IPS-15b (cell line): ENCODE results near the gene SLC6A3.

Experiments used
- H3K27me3 ChIP-seq: one replicate; pipeline ENCODE4 v1.6.1; 2013; ENCODE audit warnings: low read length; ENCODE audit not compliant: control insufficient read depth, insufficient read depth
- H3K36me3 ChIP-seq: one replicate; pipeline ENCODE4 v1.6.1; 2013; ENCODE audit warnings: low read length; ENCODE audit not compliant: control insufficient read depth, insufficient read depth
- H3K4me1 ChIP-seq: one replicate; pipeline ENCODE4 v1.6.1; 2013; ENCODE audit warnings: mild to moderate bottlenecking, low read length; ENCODE audit not compliant: control insufficient read depth, insufficient read depth
- H3K4me3 ChIP-seq: one replicate; pipeline ENCODE4 v1.5.1; 2013; ENCODE audit warnings: low read depth, low read length
- H3K9ac ChIP-seq: one replicate; pipeline ENCODE4 v1.6.1; 2013; ENCODE audit warnings: low read depth, mild to moderate bottlenecking, low read length
- H3K9me3 ChIP-seq: one replicate; pipeline ENCODE4 v1.6.1; 2013; ENCODE audit warnings: mild to moderate bottlenecking, low read length; ENCODE audit not compliant: control insufficient read depth, insufficient read depth

SLC6A3 gene

DNA sequence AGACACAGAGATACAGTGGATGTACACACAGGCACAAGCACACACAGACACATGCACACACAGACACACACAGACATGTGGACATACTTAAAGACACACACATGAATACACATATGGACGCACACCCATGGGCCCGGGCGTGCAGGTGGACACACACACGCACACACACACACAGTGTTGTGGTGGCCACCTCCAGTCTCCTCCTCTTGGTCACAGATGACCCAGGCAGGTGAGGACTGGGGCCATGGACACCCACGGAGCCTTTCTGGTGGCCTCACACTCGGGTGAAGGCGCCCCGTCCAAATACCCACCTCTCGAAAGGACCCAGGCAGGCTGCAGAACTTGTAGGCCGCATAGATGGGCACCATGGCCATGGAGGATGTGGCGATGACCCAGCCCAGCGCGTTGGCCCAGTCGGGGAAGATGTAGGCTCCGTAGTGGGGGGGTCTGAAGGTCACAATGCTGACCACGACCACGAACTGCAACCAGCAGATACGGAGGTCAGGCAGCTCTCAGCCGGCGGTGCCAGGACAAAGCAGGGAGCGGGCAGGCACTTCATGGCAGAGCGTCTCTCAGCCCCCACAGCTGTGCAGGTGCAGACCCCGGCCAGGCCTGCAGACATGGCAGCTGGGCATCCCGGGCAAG lies 42.5 kb downstream of the SLC6A3 start:
- H3K27me3 ChIP-seq, result no peaks in the 10 kb centered on the region

DNA sequence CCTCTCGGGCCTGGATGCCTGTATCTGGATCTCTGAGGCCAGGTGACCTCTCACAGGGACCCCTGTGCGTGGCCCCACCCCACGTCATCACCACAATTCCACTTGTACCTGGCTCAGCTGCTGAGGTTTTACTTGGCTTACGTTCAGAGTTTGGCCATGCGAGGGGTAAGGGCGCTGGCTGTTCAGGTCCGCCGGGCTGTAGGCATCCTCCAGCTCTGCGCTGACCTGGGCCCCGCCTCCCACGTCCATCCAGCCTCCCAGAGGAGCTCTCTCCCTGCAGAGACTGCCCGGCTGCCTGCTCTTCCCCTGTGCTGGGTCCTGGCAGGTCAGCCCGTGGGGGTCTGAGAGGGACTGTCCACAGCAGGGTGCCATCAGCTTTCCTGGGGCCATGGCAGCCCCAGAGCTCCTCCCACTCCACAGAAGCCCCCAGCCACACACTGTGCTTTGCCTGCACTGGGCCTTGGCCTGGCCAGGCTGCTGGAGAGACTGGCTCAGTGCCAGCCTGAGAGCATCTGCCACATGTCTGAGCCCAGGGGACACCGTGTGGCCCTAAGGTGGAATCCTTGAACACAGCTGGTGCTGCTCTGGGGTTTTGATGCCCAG lies 43.6 kb downstream of the SLC6A3 start:
- Histone ChIP-seq H3K4me3 (no peak overlapping the region), H3K9ac (no peak overlapping the region), H3K9me3 (no peaks in the 10 kb centered on the region), H3K27me3 (no peaks in the 10 kb centered on the region), H3K36me3 (no peaks in the 10 kb centered on the region), H3K4me1 (no peaks in the 10 kb centered on the region)

More for the DNA sequence above, 42.5 kb downstream of the SLC6A3 start:
- no peak overlapping the region for H3K9ac ChIP-seq
- no peak overlapping the region for H3K4me3 ChIP-seq
- H3K36me3 ChIP-seq, result no peaks in the 10 kb centered on the region
- H3K9me3 ChIP-seq, result no peaks in the 10 kb centered on the region
- no peaks in the 10 kb centered on the region for H3K4me1 ChIP-seq

- Histone ChIP-seq H3K36me3 (no peaks in the 10 kb centered on the region), H3K4me1 (no peaks in the 10 kb centered on the region), H3K4me3 (no peak overlapping the region), H3K27me3 (peaks cover 2% of the 10 kb centered on the region), H3K9me3 (no peaks in the 10 kb centered on the region), H3K9ac (no peak overlapping the region)
Observed at GRCh38 chr5:1400936-1401335, 44.3 kb downstream of the SLC6A3 start.

GRCh38 chr5:1400211-1400855 lies 44.9 kb downstream of the SLC6A3 start:
- no peak overlapping the region for H3K9ac ChIP-seq
- H3K4me1 ChIP-seq, result no peaks in the 10 kb centered on the region
- H3K36me3 ChIP-seq, result no peaks in the 10 kb centered on the region
- H3K9me3 ChIP-seq, result no peaks in the 10 kb centered on the region
- no peak overlapping the region for H3K4me3 ChIP-seq
- peaks cover 3% of the 10 kb centered on the region for H3K27me3 ChIP-seq

- peaks cover 3% of the 10 kb centered on the region for H3K27me3 ChIP-seq
- no peaks in the 10 kb centered on the region for H3K4me1 ChIP-seq
- H3K36me3 ChIP-seq, result no peaks in the 10 kb centered on the region
- H3K4me3 ChIP-seq, result no peak overlapping the region
- no peak overlapping the region for H3K9ac ChIP-seq
- no peaks in the 10 kb centered on the region for H3K9me3 ChIP-seq
Observed at GRCh38 chr5:1399737-1400136, 45.5 kb downstream of the SLC6A3 start.

- H3K9me3 ChIP-seq, result no peaks in the 10 kb centered on the region
- H3K36me3 ChIP-seq, result no peaks in the 10 kb centered on the region
- H3K9ac ChIP-seq, result no peak overlapping the region
- H3K4me1 ChIP-seq, result no peaks in the 10 kb centered on the region
- H3K4me3 ChIP-seq, result no peak overlapping the region
- peaks cover 3% of the 10 kb centered on the region for H3K27me3 ChIP-seq
Observed at GRCh38 chr5:1396293-1396816, 48.9 kb downstream of the SLC6A3 start.

DNA sequence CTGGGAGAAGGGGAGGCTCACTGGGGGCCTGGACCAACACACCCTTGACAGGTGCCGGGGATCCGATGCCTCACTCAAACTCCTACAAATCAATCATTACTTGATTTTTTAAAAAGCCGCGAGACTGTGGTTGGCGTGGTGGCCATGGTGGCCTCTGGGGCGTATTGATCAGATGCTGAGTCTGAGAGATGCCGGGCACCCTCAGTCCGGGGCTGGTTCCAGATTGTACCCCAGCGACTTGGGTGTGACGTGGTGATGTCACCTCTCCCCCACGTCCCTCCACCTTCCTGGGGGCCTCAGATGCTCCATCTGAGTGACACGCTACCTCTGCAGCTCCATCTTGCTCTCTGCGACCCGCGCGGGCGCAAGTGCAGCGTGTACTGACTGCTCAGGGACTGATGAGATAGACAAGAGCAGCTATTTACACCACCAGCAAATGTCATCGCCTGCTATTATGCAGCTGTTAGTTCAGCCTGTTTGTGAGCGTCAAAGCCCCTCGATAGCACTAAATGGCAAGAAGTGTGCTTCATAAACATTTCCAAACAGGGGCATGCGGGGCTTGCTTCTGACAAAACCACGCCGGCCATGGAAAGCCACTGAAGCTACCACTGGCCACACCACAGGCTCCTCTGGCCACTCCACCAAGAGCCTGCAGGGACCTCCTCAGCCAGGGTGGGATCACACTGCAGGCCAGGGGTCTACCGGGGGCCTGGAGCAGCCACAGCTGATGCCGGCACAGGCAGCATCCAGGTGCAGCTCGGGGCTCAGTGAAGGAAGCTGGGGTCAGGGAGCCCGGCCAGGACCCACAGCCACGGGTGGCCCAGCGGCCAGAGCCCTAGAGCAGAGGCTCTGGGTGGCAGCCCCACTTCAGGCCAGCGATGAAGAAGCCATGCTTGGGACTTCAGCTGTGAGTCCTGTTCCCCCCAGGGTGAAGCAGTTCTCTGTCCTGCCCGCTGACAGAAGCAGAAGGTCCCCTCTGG lies 50.1 kb downstream of the SLC6A3 start:
- Histone ChIP-seq H3K27me3 (peaks cover 3% of the 10 kb centered on the region), H3K9ac (no peak overlapping the region), H3K9me3 (no peaks in the 10 kb centered on the region), H3K36me3 (no peaks in the 10 kb centered on the region), H3K4me3 (no peak overlapping the region), H3K4me1 (no peaks in the 10 kb centered on the region)

GRCh38 chr5:1393571-1394501 lies 51.4 kb downstream of the SLC6A3 start:
- Histone ChIP-seq H3K9ac (no peak overlapping the region), H3K9me3 (no peaks in the 10 kb centered on the region), H3K36me3 (no peaks in the 10 kb centered on the region), H3K4me3 (no peak overlapping the region), H3K27me3 (peaks cover 6% of the 10 kb centered on the region), H3K4me1 (no peaks in the 10 kb centered on the region)

GRCh38 chr5:1392801-1393565 lies 52.3 kb downstream of the SLC6A3 start:
- no peaks in the 10 kb centered on the region for H3K4me1 ChIP-seq

DNA sequence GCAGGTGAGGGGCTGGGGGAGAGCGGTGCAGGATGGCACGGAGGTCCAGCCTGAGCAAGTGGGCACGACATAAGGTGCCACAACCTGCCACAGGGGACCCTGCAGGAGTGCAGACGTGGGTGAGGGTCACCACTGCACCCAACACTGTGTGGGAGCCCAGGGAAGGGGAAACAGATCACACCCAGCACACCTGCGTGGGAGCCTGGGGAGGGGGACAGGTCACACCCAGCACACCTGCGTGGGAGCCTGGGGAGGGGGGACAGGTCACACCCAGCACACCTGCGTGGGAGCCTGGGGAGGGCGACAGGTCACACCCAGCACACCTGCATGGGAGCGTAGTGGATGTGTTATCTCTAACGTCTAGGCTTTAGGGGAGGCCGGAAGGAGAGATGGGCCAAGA lies 53.0 kb downstream of the SLC6A3 start:
- H3K27me3 ChIP-seq, result peaks cover 18% of the 10 kb centered on the region

More at GRCh38 chr5:1392801-1393565, 52.3 kb downstream of the SLC6A3 start:
- Histone ChIP-seq H3K4me3 (no peak overlapping the region), H3K9ac (no peak overlapping the region), H3K36me3 (no peaks in the 10 kb centered on the region), H3K9me3 (no peaks in the 10 kb centered on the region), H3K27me3 (peaks cover 12% of the 10 kb centered on the region)

More for the DNA sequence above, 53.0 kb downstream of the SLC6A3 start:
- Histone ChIP-seq H3K4me1 (no peaks in the 10 kb centered on the region), H3K9me3 (no peaks in the 10 kb centered on the region), H3K9ac (no peak overlapping the region), H3K4me3 (no peak overlapping the region), H3K36me3 (no peaks in the 10 kb centered on the region)
